ENCODE data around the gene RPL38. TPM values are rescaled to one million over a fixed set of nuclear protein-coding genes. Genes with fewer than 3 reads are reported as not detected.

The RPL38 gene
- total and polyA plus RNA-seq, 2 of the 4 experiments (the other 2 are of a cell fraction): 111 to 527 TPM

- no peak for ATAC-seq (ENCODE audit: low read depth)
- in situ Hi-C loops (cut with MboI; ENCODE audit: low sequenced_read_pairs): no loop called here
- no peak overlapping the region for H3K27ac ChIP-seq (ENCODE audit: insufficient read depth, low read length)
Measured at GRCh38 chr17:74253036-74253435, 49.6 kb downstream of the RPL38 start.

More at GRCh38 chr17:74253036-74253435, 49.6 kb downstream of the RPL38 start:
- no peak overlapping the region for H3K4ac ChIP-seq (ENCODE audit: low read depth, low read length)
- no peak for DNase-seq
- H2AK5ac ChIP-seq (ENCODE audit: low read depth, low read length): no peak overlapping the region
- H2BK120ac ChIP-seq (ENCODE audit: low read depth, low read length): no peak overlapping the region
- no peak overlapping the region for H3K9ac ChIP-seq (ENCODE audit: low read depth, low read length)
- H3K4me3 ChIP-seq (ENCODE audit: insufficient read depth, low read depth, low read length): no peak overlapping the region
- no peaks in the 10 kb centered on the region for H3K27me3 ChIP-seq (ENCODE audit: control insufficient read depth, insufficient read depth, low read length)
- H2BK15ac ChIP-seq (ENCODE audit: low read depth, low read length): no peak overlapping the region
- no peak overlapping the region for H4K5ac ChIP-seq (ENCODE audit: low read depth, low read length)
- H3K4me1 ChIP-seq (ENCODE audit: control insufficient read depth, insufficient read depth, low read length): no peaks in the 10 kb centered on the region
- H2AK9ac ChIP-seq (replicated peaks; ENCODE audit: low read depth, low read length, poor library complexity): no peak overlapping the region
- TF ChIP-seq MXI1 (IDR thresholded peaks at IDR 0.05; ENCODE audit: borderline replicate concordance, low read depth, low read length): no peak
- no peak for TF ChIP-seq CTCF (conservative IDR thresholded peaks at IDR 0.05; ENCODE audit: low read depth, low read length)
- TF ChIP-seq POLR2A (IDR thresholded peaks at IDR 0.05; ENCODE audit: low read depth, low read length): no peak
- TF ChIP-seq BHLHE40 (IDR thresholded peaks at IDR 0.05; ENCODE audit: low read depth, low read length): no peak
- no peak for TF ChIP-seq FOS (IDR thresholded peaks at IDR 0.05; ENCODE audit: low read depth, low read length)
- TF ChIP-seq RCOR1 (IDR thresholded peaks at IDR 0.05; ENCODE audit: insufficient replicate concordance, low read length): no peak
- TF ChIP-seq NFE2L2 (IDR thresholded peaks at IDR 0.05; ENCODE audit: low read depth, low read length): no peak
- no peak for TF ChIP-seq USF2 (IDR thresholded peaks at IDR 0.05; ENCODE audit: low read depth, low read length)
- no peak for TF ChIP-seq RFX5 (IDR thresholded peaks at IDR 0.05; ENCODE audit: low read depth, low read length)
- TF ChIP-seq RAD21 (IDR thresholded peaks at IDR 0.05; ENCODE audit: low read length): no peak
- no peak for TF ChIP-seq ELK1 (IDR thresholded peaks at IDR 0.05; ENCODE audit: borderline replicate concordance, low read depth, low read length)
- H3K79me1 ChIP-seq (ENCODE audit: low read depth in 1 of 2, low read length in 2 of 2): no peaks in the 10 kb centered on the region
- dilution Hi-C loops (cut with HindIII; ENCODE audit: low sequenced_read_pairs, unreplicated experiment): no loop called here
- H3K9me1 ChIP-seq (ENCODE audit: insufficient read depth, low read length): no peaks in the 10 kb centered on the region
- no peak overlapping the region for H3K4me2 ChIP-seq (ENCODE audit: low read depth, low read length)
- H4K91ac ChIP-seq (ENCODE audit: insufficient read depth, low read depth, low read length): no peak overlapping the region
- intact Hi-C loops (cut with micrococcal nuclease): no loop called here
- ChIA-PET CTCF (no interaction called here), POLR2A (ENCODE audit: unreplicated experiment) (no interaction called here)
- no peaks in the 10 kb centered on the region for H3K36me3 ChIP-seq (ENCODE audit: control insufficient read depth, insufficient read depth, low read length)
- no peak overlapping the region for H4K8ac ChIP-seq (ENCODE audit: low read depth in 2 of 2, low read length in 2 of 2)
- H3K9me3 ChIP-seq (ENCODE audit: control insufficient read depth, insufficient read depth, low read length): no peaks in the 10 kb centered on the region
- H3K14ac ChIP-seq (replicated peaks; ENCODE audit: low read depth, low read length): no peak overlapping the region
- no peak overlapping the region for H3K23ac ChIP-seq (ENCODE audit: low read depth, low read length)
- no TSS peak for BruUV-seq (replicated peaks)
- H3K18ac ChIP-seq (ENCODE audit: low read depth, low read length): no peak overlapping the region
- no peak overlapping the region for H3K56ac ChIP-seq (ENCODE audit: extremely low read depth, insufficient read depth, low read length)
- H2BK20ac ChIP-seq (ENCODE audit: low read depth, low read length): no peak overlapping the region
- no CpG with 5 or more reads among the region's 13 CpGs for WGBS, 2 experiments (ENCODE audit: extremely low coverage in 2 of 2, insufficient read length in 1 of 2)
- no peaks in the 10 kb centered on the region for H4K20me1 ChIP-seq (ENCODE audit: insufficient read depth, low read length)
- no peak overlapping the region for H2BK5ac ChIP-seq (ENCODE audit: low read depth, low read length, poor library complexity, severe bottlenecking)
- H2AFZ ChIP-seq (replicated peaks; ENCODE audit: low read length, poor library complexity): no peak overlapping the region
